ENCODE measurements around the gene TIMM50.

GRCh38 chr19:39471756-39472536 is 8.7 kb upstream of the TIMM50 start:
- TF ChIP-seq EZH2 (IDR thresholded peaks at IDR 0.05; ENCODE audit: low read length, unreplicated experiment), result no peak
- TF ChIP-seq, protein P1, sequence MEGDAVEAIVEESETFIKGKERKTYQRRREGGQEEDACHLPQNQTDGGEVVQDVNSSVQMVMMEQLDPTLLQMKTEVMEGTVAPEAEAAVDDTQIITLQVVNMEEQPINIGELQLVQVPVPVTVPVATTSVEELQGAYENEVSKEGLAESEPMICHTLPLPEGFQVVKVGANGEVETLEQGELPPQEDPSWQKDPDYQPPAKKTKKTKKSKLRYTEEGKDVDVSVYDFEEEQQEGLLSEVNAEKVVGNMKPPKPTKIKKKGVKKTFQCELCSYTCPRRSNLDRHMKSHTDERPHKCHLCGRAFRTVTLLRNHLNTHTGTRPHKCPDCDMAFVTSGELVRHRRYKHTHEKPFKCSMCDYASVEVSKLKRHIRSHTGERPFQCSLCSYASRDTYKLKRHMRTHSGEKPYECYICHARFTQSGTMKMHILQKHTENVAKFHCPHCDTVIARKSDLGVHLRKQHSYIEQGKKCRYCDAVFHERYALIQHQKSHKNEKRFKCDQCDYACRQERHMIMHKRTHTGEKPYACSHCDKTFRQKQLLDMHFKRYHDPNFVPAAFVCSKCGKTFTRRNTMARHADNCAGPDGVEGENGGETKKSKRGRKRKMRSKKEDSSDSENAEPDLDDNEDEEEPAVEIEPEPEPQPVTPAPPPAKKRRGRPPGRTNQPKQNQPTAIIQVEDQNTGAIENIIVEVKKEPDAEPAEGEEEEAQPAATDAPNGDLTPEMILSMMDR (conservative IDR thresholded peaks at IDR 0.05; ENCODE audit: low read depth, low read length), result no peak
- TF ChIP-seq EZH2phosphoT487 (IDR thresholded peaks at IDR 0.05; ENCODE audit: borderline replicate concordance, low read length), result no peak
